Measurements from ENCODE around the gene METTL13. TPM values are rescaled to one million over a fixed set of nuclear protein-coding genes. Genes with fewer than 3 reads are reported as not detected.

METTL13 gene
- total and polyA plus RNA-seq, 2 of the 4 experiments (the other 2 are of a cell fraction), result 25.1 to 26.3 TPM

DNA sequence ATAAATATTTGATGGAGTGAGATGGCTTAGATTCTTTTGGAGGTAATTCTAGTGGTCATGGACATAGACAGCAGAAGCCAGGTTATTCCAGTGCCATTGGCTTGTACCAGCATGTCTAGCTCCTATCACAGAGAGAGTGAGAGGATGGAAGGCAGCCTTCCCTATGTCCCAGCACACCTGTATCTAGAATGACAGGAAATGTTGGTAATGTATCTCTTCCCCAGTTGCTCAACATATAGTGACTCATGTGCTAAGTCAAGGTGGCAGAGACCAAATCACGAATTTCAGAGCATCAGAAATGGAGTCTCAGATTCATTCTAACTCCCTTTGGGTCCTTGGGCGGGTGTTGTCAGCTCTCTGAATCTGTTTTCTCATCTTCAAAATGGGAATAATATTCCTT lies 28.4 kb downstream of the METTL13 start:
- no peaks in the 10 kb centered on the region for H4K20me1 ChIP-seq (ENCODE audit: insufficient read depth, low read length)
- H2BK20ac ChIP-seq (ENCODE audit: low read depth, low read length), result no peak overlapping the region
- H2AK9ac ChIP-seq (replicated peaks; ENCODE audit: low read depth, low read length, poor library complexity), result no peak overlapping the region
- H3K27ac ChIP-seq (ENCODE audit: insufficient read depth, low read length), result no peak overlapping the region
- BruUV-seq (replicated peaks), result no TSS peak
- H2AFZ ChIP-seq (replicated peaks; ENCODE audit: low read length, poor library complexity), result no peak overlapping the region
- WGBS, 2 experiments (ENCODE audit: extremely low coverage in 2 of 2, insufficient read length in 1 of 2), result no CpG with 5 or more reads among the region's 2 CpGs
- no peak overlapping the region for H3K9ac ChIP-seq (ENCODE audit: low read depth, low read length)
- H3K56ac ChIP-seq (ENCODE audit: extremely low read depth, insufficient read depth, low read length), result no peak overlapping the region
- H3K14ac ChIP-seq (replicated peaks; ENCODE audit: low read depth, low read length), result no peak overlapping the region
- no peak overlapping the region for H3K18ac ChIP-seq (ENCODE audit: low read depth, low read length)
- H2BK5ac ChIP-seq (ENCODE audit: low read depth, low read length, poor library complexity, severe bottlenecking), result no peak overlapping the region
- H3K4ac ChIP-seq (ENCODE audit: low read depth, low read length), result no peak overlapping the region
- H2BK15ac ChIP-seq (ENCODE audit: low read depth, low read length), result no peak overlapping the region
- no peaks in the 10 kb centered on the region; the same call in 1 of the 2 replicates for H3K27me3 ChIP-seq (ENCODE audit: control insufficient read depth, insufficient read depth, low read length)
- dilution Hi-C loops (cut with HindIII; ENCODE audit: low sequenced_read_pairs, unreplicated experiment), result no loop called here
- H3K4me3 ChIP-seq (ENCODE audit: insufficient read depth, low read depth, low read length), result no peak overlapping the region
- POLR2A ChIA-PET (ENCODE audit: unreplicated experiment), result no interaction called here
- no peaks in the 10 kb centered on the region for H3K4me1 ChIP-seq (ENCODE audit: control insufficient read depth, insufficient read depth, low read length)
- no peak overlapping the region for H2BK120ac ChIP-seq (ENCODE audit: low read depth, low read length)
- DNase-seq (no peak), ATAC-seq (ENCODE audit: low read depth) (no peak)
- H3K36me3 ChIP-seq (ENCODE audit: control insufficient read depth, insufficient read depth, low read length), result no peaks in the 10 kb centered on the region
- no peak overlapping the region for H3K4me2 ChIP-seq (ENCODE audit: low read depth, low read length)
- no peak overlapping the region for H3K23ac ChIP-seq (ENCODE audit: low read depth, low read length)
- CTCF ChIA-PET, result no interaction called here
- H4K91ac ChIP-seq (ENCODE audit: insufficient read depth, low read depth, low read length), result no peak overlapping the region
- H4K5ac ChIP-seq (ENCODE audit: low read depth, low read length), result no peak overlapping the region
- no peaks in the 10 kb centered on the region; the same call in 1 of the 2 replicates for H3K9me1 ChIP-seq (ENCODE audit: insufficient read depth, low read length)
- no peak overlapping the region for H4K8ac ChIP-seq (ENCODE audit: low read depth in 2 of 2, low read length in 2 of 2)
- TF ChIP-seq MXI1 (IDR thresholded peaks at IDR 0.05; ENCODE audit: borderline replicate concordance, low read depth, low read length) (no peak), CHD1 (IDR thresholded peaks at IDR 0.05; ENCODE audit: low read depth, low read length) (no peak), RFX5 (IDR thresholded peaks at IDR 0.05; ENCODE audit: low read depth, low read length) (no peak), SMC3 (IDR thresholded peaks at IDR 0.05; ENCODE audit: low read depth, low read length) (no peak), FOS (IDR thresholded peaks at IDR 0.05; ENCODE audit: low read depth, low read length) (no peak), RAD21 (IDR thresholded peaks at IDR 0.05; ENCODE audit: low read length) (no peak), RCOR1 (IDR thresholded peaks at IDR 0.05; ENCODE audit: insufficient replicate concordance, low read length) (no peak), BHLHE40 (IDR thresholded peaks at IDR 0.05; ENCODE audit: low read depth, low read length) (no peak), POLR2A (IDR thresholded peaks at IDR 0.05; ENCODE audit: low read depth, low read length) (no peak), NFE2L2 (IDR thresholded peaks at IDR 0.05; ENCODE audit: low read depth, low read length) (no peak), CEBPB (IDR thresholded peaks at IDR 0.05; ENCODE audit: low read depth, low read length) (no peak)
- TF ChIP-seq, protein P1, sequence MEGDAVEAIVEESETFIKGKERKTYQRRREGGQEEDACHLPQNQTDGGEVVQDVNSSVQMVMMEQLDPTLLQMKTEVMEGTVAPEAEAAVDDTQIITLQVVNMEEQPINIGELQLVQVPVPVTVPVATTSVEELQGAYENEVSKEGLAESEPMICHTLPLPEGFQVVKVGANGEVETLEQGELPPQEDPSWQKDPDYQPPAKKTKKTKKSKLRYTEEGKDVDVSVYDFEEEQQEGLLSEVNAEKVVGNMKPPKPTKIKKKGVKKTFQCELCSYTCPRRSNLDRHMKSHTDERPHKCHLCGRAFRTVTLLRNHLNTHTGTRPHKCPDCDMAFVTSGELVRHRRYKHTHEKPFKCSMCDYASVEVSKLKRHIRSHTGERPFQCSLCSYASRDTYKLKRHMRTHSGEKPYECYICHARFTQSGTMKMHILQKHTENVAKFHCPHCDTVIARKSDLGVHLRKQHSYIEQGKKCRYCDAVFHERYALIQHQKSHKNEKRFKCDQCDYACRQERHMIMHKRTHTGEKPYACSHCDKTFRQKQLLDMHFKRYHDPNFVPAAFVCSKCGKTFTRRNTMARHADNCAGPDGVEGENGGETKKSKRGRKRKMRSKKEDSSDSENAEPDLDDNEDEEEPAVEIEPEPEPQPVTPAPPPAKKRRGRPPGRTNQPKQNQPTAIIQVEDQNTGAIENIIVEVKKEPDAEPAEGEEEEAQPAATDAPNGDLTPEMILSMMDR (conservative IDR thresholded peaks at IDR 0.05; ENCODE audit: low read depth, low read length), result no peak
- TF ChIP-seq, protein P2, sequence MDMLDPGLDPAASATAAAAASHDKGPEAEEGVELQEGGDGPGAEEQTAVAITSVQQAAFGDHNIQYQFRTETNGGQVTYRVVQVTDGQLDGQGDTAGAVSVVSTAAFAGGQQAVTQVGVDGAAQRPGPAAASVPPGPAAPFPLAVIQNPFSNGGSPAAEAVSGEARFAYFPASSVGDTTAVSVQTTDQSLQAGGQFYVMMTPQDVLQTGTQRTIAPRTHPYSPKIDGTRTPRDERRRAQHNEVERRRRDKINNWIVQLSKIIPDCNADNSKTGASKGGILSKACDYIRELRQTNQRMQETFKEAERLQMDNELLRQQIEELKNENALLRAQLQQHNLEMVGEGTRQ (IDR thresholded peaks at IDR 0.05; ENCODE audit: low read depth, low read length), result no peak
- TF ChIP-seq, protein P3, sequence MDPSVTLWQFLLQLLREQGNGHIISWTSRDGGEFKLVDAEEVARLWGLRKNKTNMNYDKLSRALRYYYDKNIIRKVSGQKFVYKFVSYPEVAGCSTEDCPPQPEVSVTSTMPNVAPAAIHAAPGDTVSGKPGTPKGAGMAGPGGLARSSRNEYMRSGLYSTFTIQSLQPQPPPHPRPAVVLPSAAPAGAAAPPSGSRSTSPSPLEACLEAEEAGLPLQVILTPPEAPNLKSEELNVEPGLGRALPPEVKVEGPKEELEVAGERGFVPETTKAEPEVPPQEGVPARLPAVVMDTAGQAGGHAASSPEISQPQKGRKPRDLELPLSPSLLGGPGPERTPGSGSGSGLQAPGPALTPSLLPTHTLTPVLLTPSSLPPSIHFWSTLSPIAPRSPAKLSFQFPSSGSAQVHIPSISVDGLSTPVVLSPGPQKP (IDR thresholded peaks at IDR 0.05; ENCODE audit: borderline replicate concordance, low read depth, low read length), result no peak
- intact Hi-C loops (cut with micrococcal nuclease), result no loop called here
- H3K9me3 ChIP-seq (ENCODE audit: control insufficient read depth, insufficient read depth, low read length), result no peaks in the 10 kb centered on the region
- no peaks in the 10 kb centered on the region for H3K79me1 ChIP-seq (ENCODE audit: low read depth in 1 of 2, low read length in 2 of 2)
- H2AK5ac ChIP-seq (ENCODE audit: low read depth, low read length), result no peak overlapping the region
- in situ Hi-C loops (cut with MboI; ENCODE audit: low sequenced_read_pairs), result loop anchor here (5.0 to 25.0 kb wide), 2 partner anchors 172 to 602 kb away; partner anchors contain the start of gene C1orf105
